GM19099 (cell line): Measurements from ENCODE around the gene THTPA.

Source experiments
- POLR2A ChIP-seq: IDR thresholded peaks from 3 replicates; pipeline ENCODE4 v1.6.1; 2011; ENCODE audit warnings: low read depth; ENCODE audit not compliant: insufficient read length; ENCODE audit errors: extremely low read depth

THTPA gene

DNA sequence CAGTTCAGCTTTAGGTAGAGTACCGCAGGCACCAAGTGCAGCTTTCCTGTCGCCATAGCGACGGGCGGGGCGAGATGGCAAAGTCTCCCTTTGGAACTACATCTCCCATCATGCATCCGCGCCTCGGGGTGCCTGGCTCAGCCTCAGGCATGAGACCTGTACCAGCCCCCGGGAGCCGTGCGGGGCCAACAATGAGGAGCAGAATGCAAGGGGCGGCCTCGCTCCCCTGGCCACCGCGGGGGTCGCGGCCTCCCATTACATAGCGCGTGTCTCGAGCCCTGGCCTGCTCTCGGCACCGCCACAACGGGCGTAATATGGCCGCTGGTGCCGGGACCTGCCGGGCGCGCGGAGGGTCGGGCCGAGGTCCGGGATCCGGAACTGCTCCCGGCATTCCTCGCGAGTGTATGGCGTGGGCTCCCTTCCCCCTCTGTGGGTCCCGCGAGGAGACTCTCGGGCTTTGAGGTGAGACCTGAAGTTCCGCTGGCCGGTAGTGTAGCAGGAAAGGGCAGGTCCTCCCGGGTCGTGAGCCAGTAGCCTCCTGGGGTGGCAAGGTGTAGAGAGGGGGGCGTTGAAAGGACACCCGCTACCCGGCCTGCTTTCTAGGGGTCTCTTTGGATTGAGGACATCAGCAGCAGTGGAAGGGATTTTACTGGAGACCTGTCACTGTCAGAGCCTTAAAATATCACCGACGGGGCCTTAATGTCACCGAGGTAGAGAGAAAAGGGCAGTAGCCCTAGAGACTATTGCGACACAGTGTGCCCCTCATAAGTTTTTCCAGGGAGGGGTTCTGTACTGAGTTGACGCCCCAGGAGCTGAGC is at the start of gene THTPA:
TSS of gene THTPA (plus strand) at position 390 of the 818 bp plus-strand sequence. CDS start 487 bp downstream, outside the sequence.
- TF ChIP-seq POLR2A = peak; percentile 92

DNA sequence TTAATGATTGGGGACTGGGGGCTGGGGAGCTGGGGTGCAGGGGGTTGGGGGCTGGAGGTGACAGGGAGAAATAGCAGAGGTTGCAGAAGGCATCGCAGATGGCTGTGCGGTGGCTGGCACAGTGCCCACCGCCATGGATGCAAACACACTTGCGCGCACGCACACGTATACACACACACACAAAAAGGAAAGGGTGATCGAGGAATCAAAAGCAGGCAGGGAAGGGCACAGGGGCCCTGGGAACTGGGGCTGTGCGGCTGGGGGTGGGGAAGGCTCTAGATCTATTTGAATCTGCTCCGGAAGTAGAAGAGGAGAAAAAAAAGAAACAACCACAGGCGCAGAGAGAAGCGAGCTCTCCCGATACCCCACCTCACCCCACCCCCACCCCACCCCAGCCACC is 43.9 kb upstream of the THTPA start:
- no peak for TF ChIP-seq POLR2A

- no peak for TF ChIP-seq POLR2A
Measured at GRCh38 chr14:23513005-23513817, 42.9 kb upstream of the THTPA start.

DNA sequence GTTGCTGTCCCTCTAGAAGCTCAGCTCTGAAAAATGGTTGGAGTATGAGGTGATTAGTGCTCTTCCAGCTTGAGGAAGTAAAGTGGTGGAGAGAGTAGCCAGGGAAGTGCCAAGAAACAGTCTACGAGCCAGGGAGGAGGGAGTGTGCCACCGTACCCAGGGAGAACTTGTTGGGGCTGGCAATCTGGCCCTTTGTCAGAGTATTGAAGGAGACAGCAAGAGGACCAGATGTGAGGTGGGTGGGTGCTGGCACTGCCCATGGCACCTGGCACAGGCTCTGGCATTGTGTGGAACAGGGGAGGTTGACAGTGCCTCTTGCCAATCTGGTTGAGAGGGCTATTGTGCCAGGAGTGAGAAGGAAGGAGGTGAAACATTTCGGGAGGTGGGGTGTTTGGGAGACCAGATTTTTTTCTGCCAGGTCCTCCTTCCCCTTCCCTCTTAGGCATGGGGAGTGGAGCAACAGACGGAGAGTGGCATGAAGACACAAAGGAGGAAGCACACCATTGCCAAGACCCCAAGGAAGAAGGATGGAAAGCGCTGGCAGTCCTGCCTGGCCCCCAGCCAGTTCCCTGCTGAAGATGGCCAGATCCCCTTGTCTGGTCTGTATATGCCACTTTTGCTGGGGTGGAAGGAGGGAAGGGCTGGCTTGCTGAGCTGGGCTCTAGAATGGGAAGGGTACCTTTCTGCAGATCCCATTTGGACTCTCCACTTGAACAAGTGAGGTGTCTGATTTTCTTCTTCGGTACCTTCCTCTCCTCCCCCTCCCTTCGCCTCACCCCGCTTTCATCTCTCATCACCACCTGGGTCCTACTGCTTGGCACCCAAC is 42.0 kb upstream of the THTPA start:
- no peak for TF ChIP-seq POLR2A

GRCh38 chr14:23514644-23514957 is 41.5 kb upstream of the THTPA start:
- TF ChIP-seq POLR2A = no peak

DNA sequence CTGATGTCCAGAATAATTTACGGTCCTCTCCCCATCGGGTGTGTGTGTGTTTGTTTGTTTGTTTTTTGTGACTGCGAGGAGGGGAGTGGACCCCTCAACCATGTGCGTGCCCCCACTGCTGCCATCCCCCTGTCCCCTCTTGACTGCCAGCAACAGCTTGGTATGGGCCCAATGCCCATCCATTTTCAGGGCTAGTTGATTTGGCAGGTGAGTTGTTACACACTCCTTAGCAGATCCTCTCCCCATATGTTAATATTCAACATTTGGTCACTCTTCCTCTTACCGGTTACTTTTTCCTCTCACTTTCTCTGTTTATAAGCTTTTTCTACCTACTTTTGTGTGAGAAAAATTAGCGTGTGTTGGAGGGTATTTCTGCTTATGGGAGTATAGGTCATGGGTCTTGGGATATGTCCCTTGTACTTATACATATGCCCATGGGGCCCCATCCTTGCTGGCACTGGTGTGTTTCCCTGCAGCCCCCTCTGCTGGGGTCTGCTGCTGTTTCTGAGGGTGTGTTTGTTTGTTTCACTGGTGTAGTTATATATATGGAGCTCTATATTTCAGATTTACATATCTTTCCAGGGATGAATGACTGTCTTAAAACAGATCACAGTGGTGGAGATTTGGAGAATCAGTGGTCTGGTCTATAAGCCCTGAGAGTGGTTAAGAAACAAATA is 38.3 kb upstream of the THTPA start:
- no peak for TF ChIP-seq POLR2A

DNA sequence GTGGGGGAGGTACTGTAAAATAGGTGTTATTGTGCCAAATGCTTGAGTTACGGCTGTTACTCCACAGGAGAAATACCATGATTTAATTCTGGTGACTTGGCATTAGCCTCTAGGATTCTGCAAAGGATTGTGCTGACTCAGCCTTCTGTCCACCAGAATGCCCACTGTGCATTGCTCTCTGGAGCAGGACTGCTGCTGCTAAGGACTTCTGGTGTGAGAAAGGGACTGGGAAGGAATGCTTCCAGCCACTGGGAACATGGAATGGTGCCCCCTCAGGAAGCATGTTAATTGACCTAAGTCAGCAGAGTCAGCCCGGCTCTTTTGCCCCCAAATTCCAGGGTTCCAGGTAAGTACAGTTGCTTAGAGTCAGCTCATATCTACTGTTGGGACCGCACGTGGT is 37.4 kb upstream of the THTPA start:
- TF ChIP-seq POLR2A = no peak

DNA sequence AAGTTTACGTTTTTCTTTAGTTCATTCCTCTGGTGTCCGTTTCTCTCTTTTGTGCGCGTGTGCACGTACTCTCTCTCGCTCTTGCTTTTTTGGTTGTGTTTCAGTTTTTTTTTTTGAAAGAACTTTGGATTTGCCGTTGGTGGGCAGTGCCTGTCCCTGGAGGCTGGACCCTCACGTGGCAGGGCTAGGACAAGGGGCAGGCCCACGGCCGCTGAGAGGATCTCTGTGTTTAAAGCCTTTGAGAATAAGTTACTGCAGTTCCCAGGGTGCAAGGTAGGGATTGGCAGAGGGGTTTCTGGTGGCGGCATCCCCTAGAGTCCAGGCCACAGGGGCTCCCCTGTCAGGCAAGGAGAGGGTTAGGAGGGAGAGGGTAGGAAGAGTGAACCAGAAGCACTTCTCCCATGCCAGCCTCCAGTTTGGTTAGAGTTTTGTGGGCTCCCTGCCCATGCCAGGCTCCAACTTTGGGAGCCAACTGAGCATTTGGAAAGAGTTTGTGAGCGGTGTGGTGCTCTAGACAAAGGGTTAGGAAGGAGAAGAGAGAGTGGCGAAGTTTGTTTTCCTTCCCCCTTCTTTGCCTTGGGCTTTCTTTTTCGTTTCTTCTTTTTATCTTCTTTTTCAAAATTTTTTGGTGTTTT is 35.1 kb upstream of the THTPA start:
- TF ChIP-seq POLR2A = no peak

GRCh38 chr14:23521785-23522640 is 34.1 kb upstream of the THTPA start:
- no peak for TF ChIP-seq POLR2A

- no peak for TF ChIP-seq POLR2A
Measured at GRCh38 chr14:23522643-23523198, 33.4 kb upstream of the THTPA start.

DNA sequence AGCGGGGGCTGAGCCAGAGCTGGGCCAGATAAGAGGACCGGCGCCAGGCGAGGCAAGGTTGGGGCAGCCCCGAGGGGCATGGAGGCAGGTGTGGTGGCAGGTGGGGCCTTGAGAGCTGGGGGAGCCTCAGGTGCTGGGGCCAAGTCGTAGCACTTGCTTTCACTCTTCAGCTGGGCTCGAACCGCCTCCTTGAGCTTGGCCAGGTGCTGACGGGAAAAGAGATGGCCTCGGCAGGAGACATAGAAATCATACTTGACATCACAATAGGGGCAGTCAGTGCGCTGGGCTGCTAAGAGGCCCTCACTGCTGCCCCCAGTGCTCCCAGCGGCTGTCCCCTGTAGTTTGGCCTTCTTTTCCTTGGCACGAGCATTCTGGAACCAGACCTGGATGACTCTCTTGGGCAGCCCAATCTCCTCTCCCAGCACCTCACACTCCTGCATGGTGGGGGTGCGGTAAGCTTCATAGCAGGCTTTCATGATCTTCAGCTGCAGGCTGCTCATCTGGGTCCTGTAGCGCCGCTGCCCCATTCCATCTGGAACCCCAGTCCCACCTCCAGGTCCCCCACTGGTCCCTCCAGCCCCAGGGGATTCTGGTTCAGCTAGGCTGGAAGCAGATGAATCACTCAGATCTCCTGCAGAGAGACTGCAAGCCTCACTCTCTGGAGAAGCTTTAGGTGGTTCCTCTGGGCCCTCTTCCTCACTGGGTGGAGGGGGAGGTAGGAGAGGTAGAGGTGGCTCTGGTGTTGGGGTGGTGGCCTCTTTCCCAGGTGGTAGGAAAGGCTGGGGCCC is 32.6 kb upstream of the THTPA start:
- no peak for TF ChIP-seq POLR2A

- no peak for TF ChIP-seq POLR2A
Measured at GRCh38 chr14:23524954-23525353, 31.1 kb upstream of the THTPA start.
